HG03521 (cell line): ENCODE data around the gene CITED2.

ENCODE experiments used
- ATAC-seq: cut with Tn5 transposase; IDR thresholded peaks from one replicate; pipeline ENCODE4 v1.9.1; 2021; ENCODE audit warnings: mild to moderate bottlenecking, moderate library complexity; ENCODE audit not compliant: unreplicated experiment

CITED2 gene

DNA sequence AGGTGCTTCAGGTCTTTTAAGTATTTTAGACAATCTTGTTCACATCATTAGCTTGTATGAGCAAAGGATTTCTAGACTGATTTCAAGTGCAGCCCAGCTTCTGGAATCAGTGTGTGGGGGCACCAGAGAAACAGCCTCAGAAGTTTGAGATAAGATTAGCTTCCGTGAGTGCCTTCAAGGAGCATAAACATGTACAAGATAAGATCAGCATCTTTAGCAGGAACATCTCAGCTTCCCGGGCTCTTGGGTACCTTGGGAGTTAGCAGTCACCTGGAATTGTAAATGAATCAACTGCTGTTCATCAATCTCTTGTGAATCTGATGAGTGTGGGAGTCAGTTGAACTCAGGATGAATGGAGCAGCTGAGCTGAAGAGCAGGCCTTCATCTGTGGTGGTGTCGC lies 12.0 kb upstream of the CITED2 start:
- no peak for ATAC-seq

DNA sequence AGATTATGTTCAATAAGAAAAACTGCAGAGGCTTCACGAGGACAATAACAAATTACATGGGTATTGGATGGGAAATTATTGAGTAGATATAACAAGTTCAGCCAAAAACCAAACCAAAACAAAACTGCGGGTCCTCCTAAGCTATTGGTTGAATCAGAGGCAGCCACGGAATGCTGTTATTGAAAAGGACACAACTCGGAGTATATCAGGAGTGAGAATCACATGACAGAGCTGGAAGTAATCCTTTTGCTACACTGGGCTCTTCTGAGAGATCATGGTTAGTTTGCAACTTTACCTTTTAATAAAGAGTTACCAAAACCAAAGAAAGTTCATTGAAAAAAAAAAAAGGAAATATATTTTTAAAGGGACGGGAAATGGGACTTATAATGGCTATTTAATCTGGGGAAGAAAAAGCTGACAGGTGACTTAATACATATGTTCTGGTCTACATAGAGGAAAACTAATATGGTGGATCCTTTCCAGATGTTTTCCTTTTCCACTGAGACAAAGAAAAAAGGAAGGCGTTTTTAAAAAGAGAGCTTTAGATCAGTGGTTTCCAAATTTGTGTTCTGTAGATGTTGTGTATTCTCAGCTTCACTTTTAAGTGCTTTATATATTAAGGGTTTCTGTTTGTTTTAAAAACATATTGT lies 6.9 kb upstream of the CITED2 start:
- no peak for ATAC-seq

DNA sequence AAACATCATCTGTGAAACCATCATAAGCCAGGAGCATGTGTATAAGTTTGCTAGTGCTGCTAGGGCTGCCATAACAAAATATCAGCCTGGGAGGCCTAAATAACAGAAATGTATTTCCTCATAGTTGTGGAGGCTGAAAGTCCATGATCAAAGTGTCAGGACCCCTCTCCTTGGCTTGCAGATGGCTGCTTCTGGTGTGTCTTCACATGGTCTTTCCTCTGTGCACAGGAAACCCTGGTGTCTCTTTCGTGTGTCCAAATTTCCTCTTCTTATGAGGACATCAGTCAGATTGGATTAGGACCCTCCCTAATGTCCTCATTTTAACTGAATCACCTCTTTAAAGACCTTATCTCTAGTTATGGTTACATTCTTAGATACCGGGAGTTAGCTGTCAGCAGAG lies 6.2 kb upstream of the CITED2 start:
- ATAC-seq, result no peak

DNA sequence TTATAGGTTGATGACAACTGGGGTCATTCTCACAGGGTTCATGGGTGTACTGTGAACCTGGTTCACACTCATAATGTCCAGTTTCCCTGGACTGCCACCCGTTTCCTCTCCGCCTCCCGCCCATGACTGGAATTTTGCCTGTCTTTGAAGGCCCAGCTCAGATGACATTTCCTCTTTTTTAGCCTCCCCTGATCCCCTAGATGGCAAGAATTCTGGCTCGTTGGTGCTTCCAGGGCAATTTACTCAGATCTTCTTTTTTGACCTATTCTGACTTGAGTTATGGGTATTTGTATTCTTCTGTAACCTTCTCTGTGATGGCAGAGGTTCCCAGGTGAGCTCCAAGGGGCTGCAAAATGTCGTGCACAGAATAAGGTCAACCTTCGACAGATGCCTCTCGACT lies 5.7 kb upstream of the CITED2 start:
- ATAC-seq, result no peak

DNA sequence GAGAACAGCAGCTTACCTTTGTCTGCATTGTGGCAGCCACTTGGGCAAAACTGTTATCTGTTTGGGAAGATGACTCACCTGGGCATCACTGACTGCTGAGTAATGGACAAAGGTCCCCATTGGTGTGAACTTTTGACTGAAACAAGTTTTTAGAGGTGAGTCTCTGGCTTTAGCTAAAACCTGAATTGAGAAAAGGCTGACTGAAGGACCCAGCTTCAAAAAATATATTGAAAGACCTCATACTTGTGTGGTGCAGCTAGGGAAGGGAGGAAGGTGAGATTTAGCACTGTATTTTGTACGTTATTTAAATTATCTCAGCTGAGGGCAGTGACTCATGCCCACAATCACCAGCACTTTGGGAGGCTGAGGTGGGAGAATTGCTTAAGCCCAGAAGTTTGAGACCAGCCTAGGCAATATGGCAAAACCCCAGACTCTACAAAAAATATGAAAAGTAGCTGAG lies 4.5 kb upstream of the CITED2 start:
- ATAC-seq, result no peak

DNA sequence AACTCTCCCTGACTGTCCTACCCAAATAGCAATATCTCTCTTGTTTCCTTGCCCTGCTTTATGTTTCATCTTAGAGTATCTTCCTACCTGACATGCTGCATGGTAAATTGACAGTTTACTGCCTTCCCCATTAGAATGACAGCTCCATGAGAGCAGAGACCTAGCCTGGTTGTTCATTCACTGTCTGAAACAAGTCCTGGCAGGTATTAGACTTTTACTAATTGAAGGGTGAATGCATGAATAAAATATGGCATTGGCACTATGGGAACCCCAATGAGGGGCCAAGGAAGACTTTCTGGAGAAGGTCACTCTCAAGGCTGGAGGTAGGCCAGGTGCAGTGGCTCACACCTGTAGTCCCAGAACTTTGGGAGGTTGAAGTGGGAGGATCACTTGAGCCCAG lies 3.8 kb upstream of the CITED2 start:
- ATAC-seq, result no peak

DNA sequence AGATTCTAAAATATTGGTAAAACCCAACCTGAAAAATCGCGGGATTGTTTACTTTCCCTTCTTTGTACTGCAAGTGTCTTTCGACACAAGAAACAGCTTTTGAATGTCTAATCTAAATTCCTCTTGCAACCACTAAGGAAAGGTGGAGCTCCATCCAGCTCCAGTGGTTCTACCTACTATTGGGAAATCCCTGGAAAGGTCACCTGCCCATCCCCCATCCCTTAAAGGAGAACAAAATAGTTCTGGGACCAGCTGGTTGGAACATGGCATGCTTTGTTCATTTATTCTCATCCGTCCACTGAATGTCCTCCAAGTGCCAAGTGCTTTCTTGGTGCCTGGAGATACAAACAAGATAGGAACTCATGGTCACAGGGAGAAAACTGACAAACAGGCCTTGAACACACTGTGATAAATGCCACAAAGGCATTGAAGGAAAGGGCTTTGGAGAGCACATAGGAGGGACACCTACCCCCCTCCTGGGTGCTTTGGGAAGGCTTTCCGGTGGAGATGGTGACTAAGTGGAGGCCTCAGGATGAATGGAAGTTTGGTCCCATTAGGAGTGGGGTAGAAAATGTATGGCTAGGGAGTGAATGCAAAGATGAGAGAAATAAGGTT lies 2.3 kb upstream of the CITED2 start:
- no peak for ATAC-seq

DNA sequence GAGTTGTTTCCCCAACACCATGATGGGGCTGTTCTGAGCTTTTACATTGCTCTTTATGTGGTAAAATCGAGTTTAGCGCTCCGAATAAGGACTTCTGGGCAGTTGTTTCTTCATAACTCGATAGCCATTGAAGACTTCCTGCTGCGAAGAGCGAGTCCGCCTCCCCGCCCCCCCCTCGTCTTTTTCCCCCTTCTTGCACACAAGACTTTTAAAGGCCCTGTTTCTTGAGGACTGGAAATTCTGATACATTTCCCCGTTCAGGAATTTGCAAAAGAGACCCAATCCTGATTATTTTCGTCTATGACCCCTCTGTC lies 1.5 kb upstream of the CITED2 start:
- ATAC-seq, result no peak

DNA sequence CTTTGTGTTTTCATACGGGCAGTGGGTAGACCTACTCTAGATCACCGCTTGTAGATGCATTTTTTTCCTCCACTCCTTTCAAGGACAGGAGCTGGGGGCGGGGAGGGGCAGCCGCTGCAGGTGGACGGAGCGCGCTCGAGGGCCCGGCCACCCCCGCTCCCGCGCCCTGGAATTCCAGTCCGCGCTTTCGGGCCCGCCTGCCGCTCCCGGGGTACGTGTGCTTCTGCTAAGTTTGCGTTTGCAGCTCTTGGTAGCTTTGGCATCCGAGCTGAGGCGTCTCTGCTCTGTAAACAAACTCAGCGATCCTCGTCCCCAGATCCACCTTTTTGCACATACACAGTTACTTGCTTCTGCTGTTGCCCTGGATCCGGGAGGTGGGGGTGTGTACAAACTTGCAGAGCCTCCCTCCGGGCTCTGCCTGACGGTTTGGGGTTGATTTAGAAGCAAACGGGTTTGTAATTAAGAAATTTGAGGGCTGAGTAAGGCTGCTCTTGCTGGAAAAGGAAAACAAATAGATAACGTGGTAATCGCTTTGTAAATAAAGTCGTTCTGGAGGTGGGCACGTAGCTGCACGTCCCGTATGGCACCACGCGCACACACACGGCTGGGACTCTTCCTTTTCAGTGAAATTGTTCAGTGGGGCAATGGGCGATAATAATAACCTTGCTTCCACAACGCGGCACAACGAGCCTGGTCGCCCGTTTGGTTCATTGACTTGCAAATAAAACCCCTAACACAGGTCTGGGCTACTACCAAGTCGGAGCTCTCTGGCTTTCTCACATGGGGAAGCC lies 973 bp upstream of the CITED2 start:
- peak; percentile 49 for ATAC-seq

DNA sequence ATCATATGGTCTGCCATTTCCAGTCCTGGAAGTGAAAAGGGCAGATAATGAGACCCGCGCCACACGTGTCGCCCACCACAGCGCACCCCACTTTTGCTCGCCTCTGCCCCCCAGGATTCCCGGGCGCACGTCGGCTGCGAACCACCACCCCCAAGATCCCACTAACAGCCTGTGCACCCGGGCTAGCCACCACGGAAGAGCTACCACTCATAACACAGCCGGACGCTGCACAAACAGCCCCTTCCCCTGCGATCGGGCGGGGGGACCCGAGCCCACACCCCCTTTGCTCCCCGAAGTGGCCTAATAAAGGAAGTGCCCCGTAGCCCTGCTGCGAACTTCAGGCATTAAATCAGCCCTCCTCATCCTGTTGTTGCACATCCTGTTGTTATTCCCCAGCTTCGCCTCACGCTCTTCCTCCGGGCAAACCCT lies 506 bp downstream of the CITED2 start:
- ATAC-seq, result peak; percentile 2

DNA sequence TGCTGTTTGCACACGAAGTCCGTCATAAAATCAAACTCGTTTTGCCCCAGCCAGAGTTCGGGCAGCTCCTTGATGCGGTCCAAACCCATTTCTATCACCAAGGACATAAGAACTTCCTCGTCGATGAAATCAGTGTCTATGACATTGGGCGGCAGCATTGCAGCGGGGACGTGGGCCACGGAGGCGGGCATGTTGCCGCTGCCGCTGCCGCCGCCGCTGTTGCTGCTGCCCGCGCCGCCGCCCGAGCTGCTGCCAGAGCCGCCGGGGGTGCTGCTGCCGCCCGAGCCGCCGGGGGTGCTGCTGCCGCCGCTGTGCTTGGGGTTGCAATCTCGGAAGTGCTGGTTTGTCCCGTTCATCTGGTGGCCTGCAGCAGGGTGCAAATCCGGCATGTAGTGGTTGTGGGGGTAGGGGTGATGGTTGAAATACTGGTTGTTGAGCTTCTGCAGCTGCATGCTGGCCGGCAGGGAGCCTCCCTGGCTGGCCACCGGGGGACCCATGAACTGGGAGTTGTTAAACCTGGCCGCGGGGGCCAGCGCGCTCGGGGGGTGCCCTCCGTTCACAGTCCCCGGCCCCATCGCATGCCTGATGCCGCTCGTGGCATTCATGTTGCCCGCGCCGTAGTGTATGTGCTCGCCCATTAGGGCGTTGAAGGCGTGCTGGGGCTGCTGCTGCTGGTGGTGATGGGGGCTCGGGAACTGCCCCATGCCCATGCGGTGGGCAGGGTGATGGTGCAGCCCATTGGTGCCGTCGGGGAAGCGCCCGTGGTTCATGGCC lies 1.1 kb downstream of the CITED2 start:
- ATAC-seq, result peak; percentile 27

DNA sequence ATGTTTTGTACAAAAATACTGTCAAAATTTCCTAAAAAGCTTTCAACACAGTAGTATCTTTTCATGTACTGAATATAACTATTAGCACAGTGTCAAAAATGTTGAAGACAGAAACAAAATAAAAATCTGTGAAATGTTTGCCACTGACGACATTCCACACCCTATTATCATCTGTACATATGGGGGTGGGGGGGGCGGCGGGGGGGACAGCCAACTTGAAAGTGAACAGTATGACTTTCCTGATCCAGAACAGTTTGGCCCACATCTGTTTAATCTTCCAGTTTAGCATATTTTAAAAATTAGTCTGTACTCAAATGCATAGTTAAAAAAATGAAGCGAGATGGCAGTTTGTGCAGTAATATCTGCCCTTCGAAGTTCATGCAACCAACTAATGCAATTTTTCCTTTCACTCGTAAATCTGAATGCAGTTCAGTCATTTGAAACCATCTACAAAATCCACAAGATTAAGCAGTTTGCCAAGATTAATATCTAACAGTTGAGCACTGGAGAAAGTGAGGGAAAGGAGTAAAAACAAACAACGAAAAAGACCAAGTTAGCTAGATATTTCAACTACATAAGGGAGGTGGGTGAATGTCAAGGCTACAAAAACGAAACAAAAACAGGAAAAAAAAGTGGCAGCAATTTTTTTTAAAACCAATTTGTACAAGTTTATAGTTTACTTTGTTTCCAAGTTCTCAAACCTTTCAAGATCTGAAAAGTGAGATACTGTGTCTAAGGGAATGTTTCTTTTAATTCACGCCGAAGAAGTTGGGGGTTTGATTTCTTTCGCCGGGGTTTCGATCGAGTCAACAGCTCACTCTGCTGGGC lies 1.9 kb downstream of the CITED2 start:
- no peak for ATAC-seq

DNA sequence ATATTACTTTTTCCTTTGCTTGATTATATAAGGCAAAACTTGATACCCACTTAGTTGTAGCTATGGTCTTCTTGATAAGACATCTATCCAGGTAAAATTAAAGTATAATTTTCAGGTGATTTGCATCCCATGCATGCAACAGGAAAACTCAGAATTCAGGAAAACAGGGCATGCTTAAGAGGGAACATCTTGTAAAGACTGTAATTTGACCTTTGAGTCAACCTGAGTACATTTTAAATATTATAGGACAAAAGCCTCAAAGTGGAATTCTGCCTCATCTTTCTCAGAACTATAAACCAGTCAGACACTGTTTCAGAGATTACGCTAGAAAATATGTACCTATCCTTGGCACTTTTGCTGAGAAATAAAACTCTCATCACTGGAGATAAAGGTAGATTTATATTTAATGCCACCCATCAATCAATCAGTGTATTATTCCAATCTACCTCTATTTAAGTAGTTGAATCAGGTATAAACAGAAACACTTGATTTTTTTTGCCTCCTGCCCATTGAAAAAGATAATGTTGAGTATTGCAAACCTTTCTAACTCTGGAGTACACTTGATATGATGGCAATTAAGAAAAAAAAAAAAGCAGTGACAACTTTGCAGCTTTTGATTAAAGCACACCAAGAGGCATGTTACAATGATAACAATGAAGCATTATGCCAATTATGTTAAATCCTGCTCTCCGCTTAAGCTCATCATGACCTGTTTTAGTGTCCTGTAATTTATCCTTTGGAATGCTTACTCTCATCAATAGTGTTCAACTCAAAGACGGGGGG lies 2.8 kb downstream of the CITED2 start:
- ATAC-seq, result no peak

DNA sequence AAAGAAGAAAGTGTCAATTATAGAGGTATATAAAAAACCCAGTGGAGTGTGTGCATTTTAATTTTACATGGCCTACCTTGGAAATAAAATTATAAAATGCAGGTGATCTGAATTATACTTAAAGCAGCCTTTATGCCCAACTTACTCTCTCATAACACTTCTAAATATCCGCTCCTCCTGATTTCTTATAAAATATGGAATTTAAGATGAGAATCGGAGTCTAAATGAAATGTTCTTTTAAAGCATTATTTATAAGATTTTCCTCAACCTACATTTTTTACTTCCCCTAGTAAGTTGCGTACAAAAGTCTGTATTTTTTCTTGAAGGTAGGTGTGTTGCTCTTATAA lies 3.5 kb downstream of the CITED2 start:
- ATAC-seq, result no peak

DNA sequence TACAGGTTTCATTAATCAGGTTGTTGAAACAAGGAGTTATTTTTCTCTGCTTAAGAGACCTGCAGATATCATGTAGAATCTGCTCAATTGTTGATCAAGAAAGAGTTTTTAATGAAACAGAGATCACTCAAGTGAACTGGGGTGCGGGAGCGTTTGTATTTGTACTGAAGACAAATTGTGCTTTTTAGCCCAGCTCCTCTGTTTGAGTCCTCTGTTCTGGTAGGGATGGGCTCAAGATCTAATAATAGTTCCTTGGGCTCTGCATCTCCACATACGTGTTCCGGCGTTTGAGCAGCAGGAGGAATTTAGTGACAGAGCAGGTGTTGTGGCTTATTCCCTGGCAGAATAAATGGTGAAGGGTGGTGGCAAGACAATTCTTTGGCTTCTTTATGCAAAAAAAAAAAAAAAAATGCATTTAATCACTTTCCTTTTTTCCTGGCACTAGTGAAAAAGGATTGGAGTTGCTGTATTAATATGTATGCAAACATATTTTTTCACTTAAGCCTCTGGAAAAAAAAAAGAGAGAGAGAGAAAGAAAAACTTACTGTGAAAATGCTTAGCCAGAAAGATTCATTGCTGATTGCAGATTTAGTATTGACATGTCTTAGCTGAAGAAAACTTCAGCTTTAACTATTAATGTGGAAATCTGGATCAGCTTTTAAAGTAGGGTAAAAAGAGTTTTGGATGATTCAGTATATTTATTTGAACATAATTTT lies 4.0 kb downstream of the CITED2 start:
- no peak for ATAC-seq

DNA sequence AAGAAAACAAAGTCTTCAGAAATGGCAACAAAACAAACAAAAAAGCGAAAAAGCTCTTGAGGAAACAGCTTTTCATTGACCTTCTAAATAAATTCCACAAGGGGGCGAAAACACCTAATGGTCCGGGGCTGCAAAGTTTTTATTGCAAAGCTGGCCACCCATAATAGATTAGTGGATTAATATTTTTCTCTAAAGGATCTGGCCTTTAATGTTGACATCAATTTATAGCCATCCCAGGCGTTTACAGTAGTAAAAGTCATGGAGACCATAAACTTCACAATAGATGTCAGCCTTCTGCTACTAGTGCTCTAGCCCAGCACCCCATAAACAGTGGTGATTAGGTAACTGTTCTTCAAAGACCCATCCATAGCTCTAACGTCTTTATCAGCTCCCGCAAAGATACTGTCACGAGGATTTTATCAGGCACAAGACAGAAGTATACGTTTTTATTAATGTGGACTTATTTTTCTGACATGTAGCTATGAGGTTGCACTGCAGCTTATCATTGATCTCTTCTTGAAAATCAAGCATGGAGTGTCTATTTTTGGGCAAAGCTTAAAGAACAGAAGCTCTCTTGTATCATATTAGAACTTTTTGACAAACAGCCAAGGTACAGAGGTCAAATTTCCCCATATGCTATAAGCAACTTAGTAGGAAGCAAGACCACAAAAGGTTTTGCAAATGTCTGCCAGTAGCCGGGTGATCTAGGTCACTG lies 4.7 kb downstream of the CITED2 start:
- ATAC-seq, result no peak

DNA sequence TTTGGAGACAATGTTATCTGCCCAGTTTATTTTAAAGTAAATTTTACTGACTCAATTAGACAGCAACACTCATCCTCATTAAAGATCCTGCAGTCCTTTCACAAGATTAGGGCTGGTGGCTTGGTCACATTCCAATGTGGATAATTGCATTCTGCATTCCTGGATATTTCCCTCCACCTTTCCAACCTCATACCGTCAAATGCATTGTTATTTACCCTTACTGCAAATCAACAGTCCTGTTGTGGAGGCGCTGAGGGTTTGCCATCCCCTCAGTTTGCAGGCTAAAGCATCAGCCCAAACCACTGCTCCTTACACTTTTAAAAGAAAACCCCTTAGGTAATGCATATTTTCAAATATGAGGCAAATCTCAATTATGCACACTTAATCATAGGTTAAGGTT lies 5.4 kb downstream of the CITED2 start:
- ATAC-seq, result no peak

DNA sequence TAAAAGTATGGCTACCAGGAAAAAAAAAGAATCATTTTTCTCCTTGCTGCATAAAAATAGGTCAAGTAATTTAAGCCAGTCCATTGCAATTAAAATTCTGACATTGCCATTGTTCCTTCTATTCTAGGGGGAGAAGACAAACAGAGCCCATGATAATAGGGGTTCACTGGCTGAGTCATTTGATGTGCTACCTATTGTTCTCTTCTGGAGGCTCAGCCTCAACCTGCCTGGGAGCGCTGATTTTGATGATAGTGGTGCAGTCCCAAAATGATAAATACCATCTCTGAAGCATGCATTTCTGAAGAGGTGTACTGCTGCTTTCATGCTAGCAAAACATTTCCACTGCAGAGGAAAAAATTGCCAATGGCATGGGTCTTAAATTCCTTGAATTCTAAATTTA lies 5.8 kb downstream of the CITED2 start:
- no peak for ATAC-seq
